OCI-LY7 (cell line): ENCODE results near the gene SLC6A19. TPM values are rescaled to one million over a fixed set of nuclear protein-coding genes. Genes with fewer than 3 reads are reported as not detected.

Source experiments
- BruUV-seq: library from RNA; stranded (reverse); fragments of 400-500 nt; replicated peaks from 2 replicates; lab custom pipeline; 2021; lab: Mats Ljungman, UMichigan
- CTCF ChIA-PET: fragments of 300-600 bp; sonication (Branson Sonifier 250); formaldehyde crosslinking; loops from one replicate; lab custom pipeline; 2022; ENCODE audit warnings: antibody characterized with exemption; ENCODE audit not compliant: unreplicated experiment; lab: Charles Lee
- POLR2A ChIA-PET: fragments of 300-600 bp; sonication (Branson Sonifier 250); formaldehyde crosslinking; loops from one replicate; lab custom pipeline; 2022; ENCODE audit warnings: antibody characterized with exemption; lab: Charles Lee
- DNase-seq: peaks from one replicate; pipeline ENCODE4 v3.0.0-alpha.2; 2015; ENCODE audit warnings: low spot score
- H2AFZ ChIP-seq: fragments of 200-600 bp; sonication (generic), shearing (Covaris generic); 2 replicates; pipeline ENCODE4 v1.6.1; 2014; ENCODE audit warnings: mild to moderate bottlenecking, antibody characterized with exemption, low read length, moderate library complexity
- H3K27ac ChIP-seq: fragments of 200-600 bp; sonication (generic); 2 replicates; pipeline ENCODE4 v1.5.1; 2014; ENCODE audit warnings: mixed run types, low read depth, mild to moderate bottlenecking, moderate library complexity, low read length, inconsistent platforms; ENCODE audit not compliant: poor library complexity, severe bottlenecking
- H3K36me3 ChIP-seq: fragments of 200-600 bp; sonication (generic); 2 replicates; pipeline ENCODE4 v1.6.1; 2014; ENCODE audit warnings: mild to moderate bottlenecking, antibody characterized with exemption, low read length, moderate library complexity, mixed read lengths; ENCODE audit not compliant: insufficient read depth
- H3K4me1 ChIP-seq: fragments of 200-600 bp; sonication (generic); 2 replicates; pipeline ENCODE4 v1.5.1; 2014; ENCODE audit warnings: mild to moderate bottlenecking, low read length; ENCODE audit not compliant: insufficient read depth, poor library complexity, severe bottlenecking
- H3K4me2 ChIP-seq: fragments of 200-600 bp; sonication (generic); 2 replicates; pipeline ENCODE4 v1.6.1; 2014; ENCODE audit warnings: mild to moderate bottlenecking, low read length
- H3K4me3 ChIP-seq: fragments of 200-600 bp; sonication (generic); 2 replicates; pipeline ENCODE4 v1.5.1; 2014; ENCODE audit warnings: mild to moderate bottlenecking, low read depth, low read length; ENCODE audit not compliant: poor library complexity, severe bottlenecking
- H3K79me2 ChIP-seq: fragments of 200-600 bp; sonication (generic); 2 replicates; pipeline ENCODE4 v1.6.1; 2016; ENCODE audit warnings: low read depth, mild to moderate bottlenecking, low read length, moderate library complexity, mixed read lengths; ENCODE audit not compliant: insufficient read depth
- H3K9me2 ChIP-seq: fragments of 200-600 bp; sonication (generic); 2 replicates; pipeline ENCODE4 v1.6.1; 2016; ENCODE audit warnings: mild to moderate bottlenecking, low read length, mixed read lengths; ENCODE audit not compliant: insufficient read depth
- H3K9me3 ChIP-seq: fragments of 200-600 bp; sonication (generic); 2 replicates; pipeline ENCODE4 v1.6.1; 2014; ENCODE audit warnings: mild to moderate bottlenecking, mixed run types, low read length, mixed read lengths
- H4K20me1 ChIP-seq: fragments of 200-600 bp; sonication (generic); 2 replicates; pipeline ENCODE4 v1.6.1; 2014; ENCODE audit warnings: mild to moderate bottlenecking, antibody characterized with exemption, low read length, moderate library complexity, mixed read lengths; ENCODE audit not compliant: insufficient read depth
- EZH2phosphoT487 ChIP-seq: fragments of 200-600 bp; sonication (generic); IDR thresholded peaks from 2 replicates; pipeline ENCODE4 v1.6.1; 2018; ENCODE audit warnings: low read depth, borderline replicate concordance, mild to moderate bottlenecking, mixed run types, antibody characterized with exemption, low read length, moderate library complexity, mixed read lengths
- intact Hi-C: fragments of 100-400 bp; cut with micrococcal nuclease; formaldehyde crosslinking; loops from one replicate; pipeline ENCODE4 v1.10.0; 2022; ENCODE audit not compliant: unreplicated experiment
- total RNA-seq, 2 experiments: library from RNA; depleted of rRNA in 1 of 2; stranded (reverse); fragments of >200 nt in 1 of 2; shearing (Covaris generic) in 1 of 2; gene quantifications; 2 replicates each; pipeline ENCODE4 v1.2.3, GENCODE V29; 2014 to 2022
- TF ChIP-seq, protein P1 (sequence below): fragments of 200-600 bp; sonication (generic); conservative IDR thresholded peaks from 2 replicates; pipeline ENCODE4 v1.5.1; 2014; ENCODE audit warnings: mild to moderate bottlenecking, antibody characterized with exemption, low read length, moderate library complexity, mixed read lengths

The SLC6A19 gene
- total RNA-seq, 2 experiments from 2014 or later, result not detected

DNA sequence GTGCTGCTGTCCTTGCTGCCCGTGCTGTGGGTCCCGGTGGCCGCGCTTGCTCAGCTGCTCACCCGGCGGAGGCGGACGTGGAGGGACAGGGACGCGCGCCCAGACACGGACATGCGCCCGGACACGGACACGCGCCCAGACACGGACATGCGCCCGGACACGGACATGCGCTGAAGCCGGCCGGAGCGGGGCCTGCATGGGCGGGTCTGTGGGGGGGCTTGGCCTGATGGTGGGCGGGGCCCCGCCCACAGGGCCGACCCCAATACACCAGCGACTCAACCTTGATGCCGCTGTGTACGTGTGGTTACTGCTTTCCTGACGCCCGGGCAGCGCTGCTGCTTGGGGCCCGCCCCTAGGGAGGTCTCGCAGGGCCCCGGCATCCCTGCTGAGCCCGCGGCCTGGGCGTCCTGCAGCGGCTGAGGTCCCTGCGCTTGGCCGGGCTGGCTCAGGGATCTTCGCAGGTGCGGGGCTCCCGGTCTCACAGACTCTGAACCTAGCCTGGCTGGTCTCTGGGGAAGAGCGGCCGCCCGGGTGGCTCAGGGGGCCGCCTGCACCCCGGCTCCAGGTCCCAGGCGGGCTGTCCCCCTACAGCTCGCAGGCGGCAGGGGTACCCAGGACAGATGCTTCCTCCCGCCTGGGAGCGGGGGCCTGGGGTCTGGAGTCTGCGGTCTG lies 44.6 kb downstream of the SLC6A19 start:
- peaks cover 24% of the 10 kb centered on the region; the same call in 1 of the 2 replicates for H3K36me3 ChIP-seq
- no peaks in the 10 kb centered on the region for H3K9me2 ChIP-seq
- H3K27ac ChIP-seq, result no peak overlapping the region
- no peaks in the 10 kb centered on the region for H3K9me3 ChIP-seq
- H3K79me2 ChIP-seq, result no peaks in the 10 kb centered on the region
- no peak overlapping the region for H3K4me2 ChIP-seq
- no peak overlapping the region for H2AFZ ChIP-seq
- DNase-seq, result peak; percentile 29
- intact Hi-C loops, result no loop called here
- peaks cover 18% of the 10 kb centered on the region for H3K4me1 ChIP-seq
- H3K4me3 ChIP-seq, result no peak overlapping the region
- TF ChIP-seq, protein P1, sequence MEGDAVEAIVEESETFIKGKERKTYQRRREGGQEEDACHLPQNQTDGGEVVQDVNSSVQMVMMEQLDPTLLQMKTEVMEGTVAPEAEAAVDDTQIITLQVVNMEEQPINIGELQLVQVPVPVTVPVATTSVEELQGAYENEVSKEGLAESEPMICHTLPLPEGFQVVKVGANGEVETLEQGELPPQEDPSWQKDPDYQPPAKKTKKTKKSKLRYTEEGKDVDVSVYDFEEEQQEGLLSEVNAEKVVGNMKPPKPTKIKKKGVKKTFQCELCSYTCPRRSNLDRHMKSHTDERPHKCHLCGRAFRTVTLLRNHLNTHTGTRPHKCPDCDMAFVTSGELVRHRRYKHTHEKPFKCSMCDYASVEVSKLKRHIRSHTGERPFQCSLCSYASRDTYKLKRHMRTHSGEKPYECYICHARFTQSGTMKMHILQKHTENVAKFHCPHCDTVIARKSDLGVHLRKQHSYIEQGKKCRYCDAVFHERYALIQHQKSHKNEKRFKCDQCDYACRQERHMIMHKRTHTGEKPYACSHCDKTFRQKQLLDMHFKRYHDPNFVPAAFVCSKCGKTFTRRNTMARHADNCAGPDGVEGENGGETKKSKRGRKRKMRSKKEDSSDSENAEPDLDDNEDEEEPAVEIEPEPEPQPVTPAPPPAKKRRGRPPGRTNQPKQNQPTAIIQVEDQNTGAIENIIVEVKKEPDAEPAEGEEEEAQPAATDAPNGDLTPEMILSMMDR, result no peak
- no peak for TF ChIP-seq EZH2phosphoT487
- H4K20me1 ChIP-seq, result no peaks in the 10 kb centered on the region; the same call in 1 of the 2 replicates
- BruUV-seq, result no TSS peak
- ChIA-PET POLR2A (no interaction called here), CTCF (no interaction called here)

GRCh38 chr5:1246711-1247431 lies 45.5 kb downstream of the SLC6A19 start:
- POLR2A ChIA-PET, result no interaction called here
- no peaks in the 10 kb centered on the region for H3K9me3 ChIP-seq
- H3K4me3 ChIP-seq, result no peak overlapping the region
- no TSS peak for BruUV-seq
- no peak overlapping the region for H3K4me2 ChIP-seq
- peaks cover 30% of the 10 kb centered on the region for H3K36me3 ChIP-seq
- no peak overlapping the region for H2AFZ ChIP-seq
- DNase-seq, result peak; percentile 48
- no peaks in the 10 kb centered on the region for H3K9me2 ChIP-seq
- H3K27ac ChIP-seq, result no peak overlapping the region
- peaks cover 19% of the 10 kb centered on the region for H3K4me1 ChIP-seq
- CTCF ChIA-PET, result no interaction called here
- H3K79me2 ChIP-seq, result no peaks in the 10 kb centered on the region
- intact Hi-C loops, result no loop called here
- H4K20me1 ChIP-seq, result no peaks in the 10 kb centered on the region; the same call in 1 of the 2 replicates
- TF ChIP-seq, protein P1, result no peak
- no peak for TF ChIP-seq EZH2phosphoT487

DNA sequence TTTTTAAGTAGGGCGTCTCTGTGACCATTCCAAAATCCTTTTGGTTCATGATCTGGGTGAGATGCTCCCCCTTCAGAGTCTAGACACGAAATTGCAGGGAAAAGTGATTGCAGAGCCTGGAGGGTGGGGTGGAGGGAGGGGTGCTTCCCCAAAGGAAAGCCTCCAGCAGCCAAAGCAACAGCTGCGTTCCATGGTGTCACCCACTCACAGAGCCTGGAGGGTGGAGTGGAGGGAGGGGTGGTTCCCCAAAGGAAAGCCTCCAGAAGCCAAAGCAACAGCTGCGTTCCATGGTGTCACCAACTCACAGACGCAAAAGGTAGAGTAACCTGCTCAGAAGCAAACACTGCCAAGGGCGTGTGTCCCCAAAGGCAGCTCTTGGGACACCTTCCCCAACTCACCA lies 46.4 kb downstream of the SLC6A19 start:
- H3K4me3 ChIP-seq, result no peak overlapping the region
- H3K9me3 ChIP-seq, result no peaks in the 10 kb centered on the region
- no peak for DNase-seq
- no peak overlapping the region for H2AFZ ChIP-seq
- no TSS peak for BruUV-seq
- ChIA-PET POLR2A (no interaction called here), CTCF (interaction anchor here (0.6 kb wide), 1 partner anchor 153 kb away, joined by 3 read pairs; no protein-coding TSS in a partner anchor)
- peaks cover 38% of the 10 kb centered on the region for H3K36me3 ChIP-seq
- intact Hi-C loops, result no loop called here
- no peaks in the 10 kb centered on the region; the same call in 1 of the 2 replicates for H4K20me1 ChIP-seq
- H3K27ac ChIP-seq, result no peak overlapping the region
- H3K4me1 ChIP-seq, result peaks cover 19% of the 10 kb centered on the region
- no peak for TF ChIP-seq EZH2phosphoT487
- TF ChIP-seq, protein P1, result no peak
- H3K9me2 ChIP-seq, result no peaks in the 10 kb centered on the region
- no peaks in the 10 kb centered on the region for H3K79me2 ChIP-seq
- no peak overlapping the region for H3K4me2 ChIP-seq
